DMS114 treated with DMSO at 0.1 percent for 48 hours (cell line): Measurements from ENCODE around the gene PSMC5.

Experiments used
- DNase-seq: peaks from one replicate; lab custom pipeline; 2025; ENCODE audit not compliant: unreplicated experiment; lab: John Stamatoyannopoulos, UW

PSMC5 gene

GRCh38 chr17:63820963-63821561, 6.2 kb upstream of the PSMC5 start:
- DNase-seq = no peak

GRCh38 chr17:63821804-63822203, 5.4 kb upstream of the PSMC5 start:
- no peak for DNase-seq

DNA sequence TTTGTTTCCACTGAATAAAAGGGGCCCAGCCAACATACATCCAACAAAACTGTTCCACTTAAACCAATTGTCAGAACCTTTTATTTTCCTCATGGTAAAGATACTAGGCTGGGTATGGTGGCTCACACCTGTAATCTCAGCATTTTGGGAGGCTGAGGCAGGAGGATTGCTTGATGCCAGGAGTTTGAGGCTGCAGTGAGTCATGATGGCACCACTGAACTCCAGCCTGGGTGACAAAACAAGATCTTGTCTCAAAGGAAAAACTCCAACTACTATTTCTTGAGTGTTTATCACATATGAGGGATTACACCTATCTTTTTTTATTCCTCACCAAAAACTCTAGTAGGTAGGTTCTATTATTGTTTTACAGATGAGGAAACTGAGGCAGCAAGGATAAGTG, 4.7 kb upstream of the PSMC5 start:
- no peak for DNase-seq

- DNase-seq = no peak
These were observed 3.4 kb upstream of the PSMC5 start for GRCh38 chr17:63823659-63824331.

GRCh38 chr17:63824362-63824761, 2.9 kb upstream of the PSMC5 start:
- no peak for DNase-seq

DNA sequence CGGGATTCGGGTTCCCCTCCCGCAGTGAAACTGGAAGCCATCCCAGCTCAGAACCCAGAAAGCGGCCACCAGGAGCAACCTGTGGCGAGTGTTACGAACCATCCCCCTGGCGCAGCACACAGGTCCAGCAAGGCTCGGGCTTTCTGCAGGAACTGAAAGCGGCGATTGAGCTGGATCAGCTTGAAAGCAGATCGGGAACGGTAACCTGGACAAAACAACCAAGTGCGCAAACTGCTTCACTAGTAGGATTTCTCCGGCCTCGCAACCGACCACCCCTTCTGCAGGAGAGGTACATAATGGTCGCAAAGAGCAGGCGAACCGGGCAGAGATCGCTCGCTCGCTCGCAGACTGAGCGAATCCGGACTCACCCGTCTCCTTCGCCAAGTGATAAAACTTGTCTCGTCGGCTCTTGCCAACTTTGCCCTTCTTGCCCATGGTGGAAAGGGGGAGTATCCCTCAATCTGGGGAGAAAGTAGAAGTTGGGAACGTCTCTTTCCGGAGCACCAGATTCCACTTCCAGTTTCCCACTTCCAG, 696 bp upstream of the PSMC5 start:
- no peak for DNase-seq

GRCh38 chr17:63827801-63828221, 580 bp downstream of the PSMC5 start:
- no peak for DNase-seq

DNA sequence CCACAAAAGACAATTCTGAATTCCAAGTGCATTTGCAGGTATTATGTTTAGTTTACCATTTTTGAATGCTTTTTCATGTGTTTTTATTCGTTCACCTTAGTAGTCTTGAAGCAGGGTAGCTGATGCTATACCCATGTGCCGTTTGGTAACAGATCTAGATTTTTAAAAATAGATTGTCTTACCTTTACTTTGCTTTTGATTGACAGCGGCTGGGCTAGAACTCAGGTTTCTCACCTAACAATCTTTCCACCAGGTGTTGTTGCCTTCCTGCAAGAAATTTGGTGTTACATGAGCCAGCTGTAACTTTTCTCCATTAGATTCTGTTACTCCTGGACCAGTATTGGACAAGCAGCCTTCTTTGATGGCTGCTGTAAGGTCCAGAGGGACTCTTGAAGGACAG, 1.7 kb downstream of the PSMC5 start:
- DNase-seq = no peak

GRCh38 chr17:63830278-63830677, 3.0 kb downstream of the PSMC5 start:
- no peak for DNase-seq

- DNase-seq = no peak
These were observed 3.8 kb downstream of the PSMC5 start for GRCh38 chr17:63830904-63831491.

GRCh38 chr17:63831505-63831904, 4.3 kb downstream of the PSMC5 start:
- DNase-seq = no peak

GRCh38 chr17:63832014-63832413, 4.8 kb downstream of the PSMC5 start:
- DNase-seq = no peak

GRCh38 chr17:63832455-63832854, 5.2 kb downstream of the PSMC5 start:
- DNase-seq = no peak

DNA sequence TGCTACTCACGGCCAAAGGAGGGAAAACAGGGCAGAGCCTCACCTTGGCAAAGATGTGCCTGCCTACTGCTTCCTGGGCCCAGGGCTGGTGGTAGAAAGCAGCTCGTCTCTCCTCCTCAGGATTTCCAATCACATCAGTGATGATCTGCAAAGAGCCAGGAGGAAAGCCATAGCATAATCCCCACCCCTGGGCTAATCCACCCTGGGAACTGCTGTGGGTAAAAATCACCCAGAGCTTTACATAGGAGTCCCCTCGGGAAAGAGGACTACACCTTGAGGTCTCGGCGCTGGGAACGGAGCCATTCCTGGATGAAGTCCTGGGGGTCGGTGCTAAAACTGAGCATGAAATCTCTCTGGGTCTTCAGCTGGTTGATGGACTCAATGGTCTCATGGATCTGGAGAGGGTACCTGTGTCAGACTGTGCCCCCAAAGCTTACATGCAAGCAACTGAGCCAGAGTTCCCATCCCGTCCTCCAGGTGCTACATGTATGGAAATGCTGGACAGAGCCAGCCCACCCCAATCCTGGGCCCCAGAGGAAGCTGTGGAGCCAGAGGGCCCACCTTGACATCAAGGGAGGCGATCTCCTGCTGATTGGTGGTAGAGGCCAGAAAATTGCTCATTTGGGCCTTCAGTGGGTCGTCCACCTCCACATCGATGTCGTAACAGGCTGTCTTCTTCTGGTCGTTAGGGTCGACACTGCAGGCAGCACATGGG, 6.0 kb downstream of the PSMC5 start:
- DNase-seq = no peak

DNA sequence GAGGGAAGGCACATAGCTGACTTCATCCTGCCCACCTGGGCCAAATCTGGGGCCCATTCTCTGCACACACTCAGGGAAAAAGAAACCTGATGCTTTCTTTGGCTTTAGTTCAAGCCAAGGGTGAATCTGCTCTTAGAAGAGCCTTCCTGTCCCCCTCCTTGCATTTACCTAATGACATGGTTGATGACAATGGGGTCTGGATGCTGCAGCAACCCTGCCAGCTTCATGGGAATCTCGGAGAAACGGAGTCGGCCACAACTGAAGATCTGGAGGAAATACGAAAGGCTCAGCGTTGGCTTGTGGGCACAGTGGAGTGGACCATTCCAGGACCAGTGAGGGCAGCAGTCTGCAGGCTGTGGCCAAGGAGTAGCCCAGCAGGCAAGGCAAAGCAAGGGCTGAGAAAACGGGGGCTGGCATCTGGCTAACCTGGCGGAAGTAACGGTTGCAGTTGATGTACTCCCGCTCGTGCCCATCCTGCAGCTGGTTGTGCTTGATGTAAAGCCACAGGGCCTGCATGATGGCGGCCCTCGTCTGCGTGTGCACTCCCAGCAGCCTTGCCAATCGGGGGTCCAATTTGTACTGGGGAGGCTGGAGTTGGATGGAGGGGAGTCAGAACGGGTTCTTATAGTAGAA, 6.6 kb downstream of the PSMC5 start:
- no peak for DNase-seq

- DNase-seq = peak; percentile 82
These were observed 7.4 kb downstream of the PSMC5 start for GRCh38 chr17:63834431-63835166.

DNA sequence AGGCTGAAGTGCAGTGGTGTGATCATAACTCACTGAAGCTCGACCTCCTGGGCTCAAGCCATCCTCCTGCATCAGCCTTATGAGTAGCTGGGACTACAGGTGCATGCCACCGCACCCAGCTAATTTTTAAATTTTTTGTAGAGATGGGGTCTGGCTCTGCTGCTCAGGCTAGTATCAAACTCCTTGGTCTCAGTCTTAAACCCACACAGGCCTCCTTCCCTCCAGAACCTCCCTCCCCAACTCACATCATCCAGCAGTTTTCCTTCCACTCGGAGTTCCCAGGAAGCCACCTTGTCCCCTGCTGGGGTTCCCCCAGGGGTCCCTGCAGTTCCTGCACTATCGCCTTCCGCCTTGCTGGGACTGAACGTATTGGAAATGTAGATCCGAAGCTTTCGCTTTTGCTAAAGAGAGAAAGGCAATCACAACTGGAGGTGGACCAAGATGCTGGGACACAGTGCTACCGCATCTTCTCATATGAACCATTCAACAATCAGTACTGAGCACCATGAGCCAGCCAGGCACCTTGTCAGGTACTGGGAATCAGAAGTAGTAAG, 8.0 kb downstream of the PSMC5 start:
- DNase-seq = no peak

DNA sequence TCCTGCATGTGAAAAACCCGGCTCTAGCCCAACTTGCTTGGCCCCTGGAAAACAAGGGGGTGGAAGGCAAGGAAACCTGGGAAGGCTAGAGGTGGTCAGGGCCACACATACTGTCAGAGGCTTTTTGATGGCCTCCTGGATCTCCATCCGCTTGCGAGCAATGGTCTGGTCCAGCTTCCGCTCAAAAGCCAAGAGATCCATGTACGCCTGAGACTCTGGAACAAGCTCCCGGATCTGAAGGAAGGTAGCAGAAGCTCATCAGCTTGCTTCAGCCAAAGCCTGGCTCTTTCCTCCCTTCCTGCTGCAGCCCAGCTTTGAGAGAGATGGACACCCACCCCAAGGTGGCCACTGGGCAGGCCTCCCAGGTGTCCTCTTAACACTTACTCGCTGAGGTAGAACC, 9.6 kb downstream of the PSMC5 start:
- DNase-seq = no peak

DNA sequence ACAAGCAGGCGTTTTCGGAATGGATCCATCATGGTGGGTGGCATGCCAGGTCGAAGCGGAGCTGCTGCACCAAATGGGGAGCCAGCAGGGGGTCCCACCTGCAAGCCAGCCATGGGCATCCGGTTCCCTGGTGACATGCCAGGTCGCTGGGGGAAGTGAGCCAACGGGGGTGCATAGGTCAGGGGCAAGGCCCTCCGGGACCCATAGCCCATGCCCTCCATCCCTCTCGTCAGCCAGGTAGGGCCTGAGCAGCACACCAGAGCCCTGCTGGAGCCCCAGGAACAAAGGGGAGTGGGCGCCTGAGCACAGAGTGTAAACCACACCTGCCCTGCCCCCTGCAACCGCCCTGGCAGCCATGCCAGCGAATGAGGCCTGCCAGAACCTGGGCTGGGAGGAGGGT, 10.2 kb downstream of the PSMC5 start:
- no peak for DNase-seq

DNA sequence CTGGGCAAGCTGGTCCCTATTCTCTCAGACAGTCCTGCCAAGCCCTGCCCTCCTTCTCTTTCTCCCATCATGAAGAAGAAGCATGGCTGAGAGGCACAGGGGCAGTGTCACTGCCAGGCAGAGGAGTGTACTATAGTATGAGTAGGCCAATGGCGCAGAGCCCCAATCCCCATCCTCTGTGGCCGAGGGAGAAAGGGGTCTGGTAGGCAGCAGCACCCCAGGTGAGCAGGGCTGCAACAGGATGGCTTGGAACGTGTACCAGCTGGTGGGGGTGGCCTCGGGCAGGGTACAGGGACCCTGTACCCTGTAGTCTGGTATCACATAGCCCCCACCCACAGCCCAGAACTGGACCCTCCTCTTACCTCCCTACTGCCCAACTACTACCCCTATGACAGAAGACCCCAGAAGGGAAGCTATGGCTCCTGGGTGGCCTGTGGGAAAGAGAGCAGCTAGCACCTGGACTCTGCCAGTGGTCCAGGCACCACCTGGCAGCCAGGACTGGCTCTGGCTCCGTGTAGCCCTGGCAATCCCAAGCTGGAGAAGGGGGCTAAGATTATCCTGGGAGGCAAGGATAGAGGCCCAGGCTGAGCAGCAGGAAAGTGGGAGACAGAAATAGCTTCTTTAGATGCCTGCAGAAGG, 10.8 kb downstream of the PSMC5 start:
- no peak for DNase-seq
